HepG2 (cell line): Measurements from ENCODE around the gene CNKSR3. TPM values are rescaled to one million over a fixed set of nuclear protein-coding genes. Genes with fewer than 3 reads are reported as not detected.
A peak's percentile ranks its signal among the peaks of the same experiment; 100 is the strongest.

Experiments
- AKAP8 ChIP-seq: sonication (generic); formaldehyde crosslinking; IDR thresholded peaks from 2 replicates; pipeline ENCODE4 v1.5.1; 2020; ENCODE audit warnings: mild to moderate bottlenecking, missing genetic modification reagents
- DNMT3B ChIP-seq: conservative IDR thresholded peaks from 2 replicates; pipeline ENCODE4 v1.6.1; 2016; ENCODE audit warnings: missing biosample characterization, control low read depth
- DR1 ChIP-seq: sonication (generic); formaldehyde crosslinking; IDR thresholded peaks from 2 replicates; pipeline ENCODE4 v1.8.0; 2021; ENCODE audit warnings: mild to moderate bottlenecking, missing genetic modification reagents, inconsistent platforms
- EEA1 ChIP-seq: sonication (generic); formaldehyde crosslinking; IDR thresholded peaks from 2 replicates; pipeline ENCODE4 v1.5.1; 2020; ENCODE audit warnings: mild to moderate bottlenecking, missing genetic modification reagents, borderline replicate concordance
- EHMT2 ChIP-seq: fragments of 200-600 bp; sonication (generic); IDR thresholded peaks from 2 replicates; pipeline ENCODE4 v1.7.0; 2017; ENCODE audit warnings: antibody characterized with exemption, low read depth, low read length, borderline replicate concordance
- ELF3 ChIP-seq: IDR thresholded peaks from 2 replicates; pipeline ENCODE4 v1.6.1; 2016; ENCODE audit warnings: missing genetic modification reagents, missing compliant biosample characterization
- ETS1 ChIP-seq: sonication (generic); formaldehyde crosslinking; IDR thresholded peaks from 2 replicates; pipeline ENCODE4 v1.4.0; 2020; ENCODE audit warnings: missing genetic modification reagents
- ETV6 ChIP-seq: sonication (generic); formaldehyde crosslinking; conservative IDR thresholded peaks from 2 replicates; pipeline ENCODE4 v1.4.0; 2020; ENCODE audit warnings: missing genetic modification reagents
- FOXP1 ChIP-seq, 2 experiments: fragments of 450-650 bp in 1 of 2; IDR thresholded peaks; 2 replicates each; pipeline ENCODE4 v1.6.1; 2017 to 2018; ENCODE audit warnings: antibody characterized with exemption in 1 of 2
- HMG20B ChIP-seq: conservative IDR thresholded peaks from 2 replicates; pipeline ENCODE4 v1.6.1; 2016; ENCODE audit warnings: missing genetic modification reagents, missing compliant biosample characterization
- NCOR1 ChIP-seq: fragments of 200-600 bp; sonication (generic); IDR thresholded peaks from 2 replicates; pipeline ENCODE4 v1.7.0; 2017; ENCODE audit warnings: antibody characterized with exemption, low read length, borderline replicate concordance
- SP4 ChIP-seq: sonication (generic); formaldehyde crosslinking; IDR thresholded peaks from 2 replicates; pipeline ENCODE4 v1.8.1; 2023; ENCODE audit warnings: mild to moderate bottlenecking, missing genetic modification reagents
- SP5 ChIP-seq: IDR thresholded peaks from 2 replicates; pipeline ENCODE4 v1.6.1; 2016; ENCODE audit warnings: low read depth, borderline replicate concordance
- SRSF9 ChIP-seq: fragments of 200-400 bp; formaldehyde crosslinking; IDR thresholded peaks from 2 replicates; pipeline ENCODE4 v1.6.1; 2018; ENCODE audit warnings: borderline replicate concordance, mild to moderate bottlenecking, low read depth, low read length; ENCODE audit not compliant: insufficient read depth, poor library complexity, severe bottlenecking
- ZC3H13 ChIP-seq: sonication (generic); formaldehyde crosslinking; IDR thresholded peaks from 2 replicates; pipeline ENCODE4 v1.8.1; 2023; ENCODE audit warnings: mild to moderate bottlenecking, missing genetic modification reagents, moderate library complexity
- ZMYM2 ChIP-seq: sonication (generic); formaldehyde crosslinking; IDR thresholded peaks from 2 replicates; pipeline ENCODE4 v1.8.0; 2022; ENCODE audit warnings: mild to moderate bottlenecking, missing genetic modification reagents
- ZNF136 ChIP-seq: sonication (generic); formaldehyde crosslinking; IDR thresholded peaks from 2 replicates; pipeline ENCODE4 v1.8.1; 2022; ENCODE audit warnings: low read depth, mild to moderate bottlenecking, moderate library complexity, missing genetic modification reagents
- ZNF382 ChIP-seq: sonication (generic); formaldehyde crosslinking; IDR thresholded peaks from 2 replicates; pipeline ENCODE4 v1.5.0; 2020; ENCODE audit warnings: missing genetic modification reagents, mild to moderate bottlenecking, borderline replicate concordance
- ZNF496 ChIP-seq: sonication (generic); formaldehyde crosslinking; IDR thresholded peaks from 2 replicates; pipeline ENCODE4 v1.8.1; 2023; ENCODE audit warnings: mild to moderate bottlenecking, moderate library complexity, missing genetic modification reagents; ENCODE audit not compliant: insufficient replicate concordance
- ZNF7 ChIP-seq: IDR thresholded peaks from 2 replicates; pipeline ENCODE4 v1.6.1; 2016; ENCODE audit warnings: missing biosample characterization, missing genetic modification reagents
- polyA plus RNA-seq, 8 experiments: library from polyadenylated mRNA; depleted of rRNA in 3 of 8; stranded (reverse) in 7 of 8; unstranded in 1 of 8; fragments of >200 nt; fragmentation: Illumina TruSeq in 4 of 8; extraction: Trizol in 4 of 8; gene quantifications; 2 replicates each; pipeline versions ENCODE4 v1.2.1 to v1.2.3, GENCODE V29; 2011 to 2016; ENCODE audit warnings: low read depth in 4 of 8, missing spikeins in 1 of 8, mixed read lengths in 1 of 8; ENCODE audit not compliant: insufficient read depth in 1 of 8
- total RNA-seq, 5 experiments: library from RNA; depleted of rRNA; stranded (reverse); fragments of >200 nt; fragmentation: Illumina TruSeq; extraction: Trizol; gene quantifications; 2 replicates each; pipeline ENCODE4 v1.2.3, GENCODE V29; 2016; ENCODE audit warnings: low read depth in 1 of 5
- TF ChIP-seq, protein P1 (sequence below): sonication (generic); formaldehyde crosslinking; IDR thresholded peaks from 2 replicates; pipeline ENCODE4 v1.8.0; 2022; ENCODE audit warnings: missing genetic modification reagents, low read depth, mild to moderate bottlenecking, borderline replicate concordance
- TF ChIP-seq, protein P2 (sequence below): sonication (generic); formaldehyde crosslinking; IDR thresholded peaks from 2 replicates; pipeline ENCODE4 v1.5.1; 2020; ENCODE audit warnings: missing genetic modification reagents, mild to moderate bottlenecking, borderline replicate concordance
- TF ChIP-seq, protein P3 (sequence below), 2 experiments: sonication (generic) in 1 of 2; formaldehyde crosslinking in 1 of 2; IDR thresholded peaks; 2 replicates each; pipeline versions ENCODE4 v1.4.0 to v1.6.1; 2018 to 2020; ENCODE audit warnings: missing genetic modification reagents in 2 of 2, borderline replicate concordance in 1 of 2, low read depth in 1 of 2, mild to moderate bottlenecking in 1 of 2, missing biosample characterization in 1 of 2

The CNKSR3 gene
- total and polyA plus RNA-seq, 2 of the 13 experiments (the other 11 are each of a cell fraction or from before 2014, with no cell fraction given), result 9.2 to 38.6 TPM

DNA sequence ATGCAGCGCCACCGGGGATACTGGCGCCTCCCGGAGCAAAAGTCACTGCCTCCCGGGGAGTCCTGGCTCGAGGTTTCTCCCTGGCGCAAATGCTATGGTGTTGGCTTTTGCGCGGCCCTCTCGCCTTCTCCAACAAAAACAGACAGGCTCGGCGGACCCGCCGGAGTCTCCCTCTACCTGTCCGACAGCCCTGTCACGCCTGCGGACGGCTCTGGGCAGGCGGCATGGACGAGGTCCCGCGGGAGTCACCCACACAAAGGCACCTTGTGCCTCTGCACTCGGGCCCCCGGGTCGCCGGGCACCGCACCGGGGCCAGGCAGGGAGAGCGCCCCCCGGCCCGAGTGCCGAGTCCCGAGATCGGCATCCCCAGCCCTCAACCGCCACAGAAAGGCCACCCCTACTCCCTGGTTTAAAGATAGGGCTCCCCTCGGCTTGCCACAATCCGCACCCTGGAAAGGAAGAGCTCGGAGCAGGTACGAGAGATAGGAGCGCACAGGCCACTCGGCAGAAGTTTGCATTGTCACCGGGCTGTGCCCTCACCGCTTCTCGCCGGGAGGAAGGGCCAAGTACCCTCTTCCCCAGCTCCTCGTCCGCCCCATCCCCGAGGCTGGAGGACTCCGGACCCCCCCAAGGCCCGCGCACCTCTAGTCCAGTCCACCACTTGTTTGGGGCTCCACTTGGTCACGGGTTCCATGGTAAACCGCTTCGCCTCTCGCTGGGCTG is 903 bp downstream of the CNKSR3 start (continued):
- TF ChIP-seq ETS1 (CRISPR knock-in tag), result no peak
- no peak for TF ChIP-seq NCOR1
- TF ChIP-seq, protein P1, sequence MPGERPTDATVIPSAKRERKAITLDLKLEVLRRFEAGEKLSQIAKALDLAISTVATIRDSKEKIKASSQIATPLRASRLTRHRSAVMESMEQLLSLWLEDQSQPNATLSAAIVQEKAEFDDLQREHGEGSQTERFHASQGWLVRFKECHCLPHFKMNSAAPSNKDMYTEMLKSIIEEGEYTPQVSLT, result no peak
- no peak for TF ChIP-seq AKAP8 (CRISPR knock-in tag)
- TF ChIP-seq ZMYM2 (CRISPR knock-in tag), result no peak
- TF ChIP-seq ZNF382 (CRISPR knock-in tag), result no peak
- TF ChIP-seq SP5 (CRISPR knock-in tag), result no peak
- TF ChIP-seq ELF3 (CRISPR knock-in tag), result no peak
- TF ChIP-seq ZNF136, result no peak
- no peak for TF ChIP-seq DR1 (CRISPR knock-in tag)
- no peak for TF ChIP-seq ZNF496
- TF ChIP-seq, protein P2, sequence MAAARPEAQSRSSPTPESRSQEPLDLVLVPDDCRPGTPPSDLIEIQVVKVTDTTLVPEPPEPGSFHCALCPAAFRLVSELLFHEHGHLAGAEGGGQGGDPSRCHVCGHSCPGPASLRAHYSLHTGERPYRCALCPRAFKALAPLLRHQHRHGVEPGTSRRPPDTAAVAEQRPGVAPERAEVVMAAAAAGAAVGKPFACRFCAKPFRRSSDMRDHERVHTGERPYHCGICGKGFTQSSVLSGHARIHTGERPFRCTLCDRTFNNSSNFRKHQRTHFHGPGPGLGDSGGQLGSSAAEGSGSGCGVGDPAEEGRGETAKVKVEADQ (CRISPR knock-in tag), result no peak
- no peak for TF ChIP-seq EHMT2
- no peak for TF ChIP-seq DNMT3B (CRISPR knock-in tag)
- no peak for TF ChIP-seq FOXP1 (IDR thresholded peaks at IDR 0.05)
- TF ChIP-seq FOXP1 (CRISPR knock-in tag; IDR thresholded peaks at IDR 0.05), result no peak
- TF ChIP-seq, protein P3, sequence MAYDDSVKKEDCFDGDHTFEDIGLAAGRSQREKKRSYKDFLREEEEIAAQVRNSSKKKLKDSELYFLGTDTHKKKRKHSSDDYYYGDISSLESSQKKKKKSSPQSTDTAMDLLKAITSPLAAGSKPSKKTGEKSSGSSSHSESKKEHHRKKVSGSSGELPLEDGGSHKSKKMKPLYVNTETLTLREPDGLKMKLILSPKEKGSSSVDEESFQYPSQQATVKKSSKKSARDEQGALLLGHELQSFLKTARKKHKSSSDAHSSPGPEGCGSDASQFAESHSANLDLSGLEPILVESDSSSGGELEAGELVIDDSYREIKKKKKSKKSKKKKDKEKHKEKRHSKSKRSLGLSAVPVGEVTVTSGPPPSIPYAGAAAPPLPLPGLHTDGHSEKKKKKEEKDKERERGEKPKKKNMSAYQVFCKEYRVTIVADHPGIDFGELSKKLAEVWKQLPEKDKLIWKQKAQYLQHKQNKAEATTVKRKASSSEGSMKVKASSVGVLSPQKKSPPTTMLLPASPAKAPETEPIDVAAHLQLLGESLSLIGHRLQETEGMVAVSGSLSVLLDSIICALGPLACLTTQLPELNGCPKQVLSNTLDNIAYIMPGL (CRISPR knock-in tag; IDR thresholded peaks at IDR 0.05; ENCODE audit: borderline replicate concordance in 1 of 2, low read depth in 1 of 2), result peak in 1 of 2 experiments; percentile 52; a peak in 2 of 4 replicates
- TF ChIP-seq ZNF7, result no peak
- no peak for TF ChIP-seq SP4 (CRISPR knock-in tag)
- TF ChIP-seq ETV6 (CRISPR knock-in tag), result no peak; the same call in 1 of the 2 replicates
- no peak for TF ChIP-seq ZC3H13 (CRISPR knock-in tag)
- no peak for TF ChIP-seq SRSF9
- TF ChIP-seq EEA1 (CRISPR knock-in tag), result no peak
- no peak for TF ChIP-seq HMG20B (CRISPR knock-in tag)
